Stimulated activated CD8-positive, alpha-beta memory T cell treated with anti-CD3 and anti-CD28 coated beads, Interleukin-12 subunit alpha, Interleukin-12 subunit beta, amount 100 ng/mL, for 24 hours (primary cell): ENCODE measurements around the gene MTHFD2L.

Experiments
- DNase-seq: peaks from one replicate; pipeline ENCODE4 v3.0.0-alpha.2; 2020; ENCODE audit errors: extremely low read depth

The MTHFD2L gene

DNA sequence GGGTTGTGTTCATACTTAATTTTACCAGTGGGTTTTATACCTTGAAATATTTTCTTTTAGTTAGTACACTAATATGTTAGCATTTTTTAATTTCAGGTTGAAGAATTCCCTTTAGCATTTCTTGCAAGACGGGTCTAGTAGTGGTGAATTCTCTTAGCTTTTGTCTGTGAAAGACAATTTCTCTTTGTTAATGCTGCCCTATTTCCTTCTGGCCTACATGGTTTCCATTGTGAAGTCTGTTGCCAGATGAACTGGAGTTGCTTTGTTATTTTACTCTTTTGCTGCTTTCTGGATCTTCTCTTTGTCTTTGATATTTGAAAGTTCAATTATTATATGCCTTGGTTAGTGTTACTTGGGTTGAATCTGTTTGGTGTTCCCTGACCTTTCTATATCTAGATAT is 25.0 kb upstream of the MTHFD2L start:
- no peak for DNase-seq

DNA sequence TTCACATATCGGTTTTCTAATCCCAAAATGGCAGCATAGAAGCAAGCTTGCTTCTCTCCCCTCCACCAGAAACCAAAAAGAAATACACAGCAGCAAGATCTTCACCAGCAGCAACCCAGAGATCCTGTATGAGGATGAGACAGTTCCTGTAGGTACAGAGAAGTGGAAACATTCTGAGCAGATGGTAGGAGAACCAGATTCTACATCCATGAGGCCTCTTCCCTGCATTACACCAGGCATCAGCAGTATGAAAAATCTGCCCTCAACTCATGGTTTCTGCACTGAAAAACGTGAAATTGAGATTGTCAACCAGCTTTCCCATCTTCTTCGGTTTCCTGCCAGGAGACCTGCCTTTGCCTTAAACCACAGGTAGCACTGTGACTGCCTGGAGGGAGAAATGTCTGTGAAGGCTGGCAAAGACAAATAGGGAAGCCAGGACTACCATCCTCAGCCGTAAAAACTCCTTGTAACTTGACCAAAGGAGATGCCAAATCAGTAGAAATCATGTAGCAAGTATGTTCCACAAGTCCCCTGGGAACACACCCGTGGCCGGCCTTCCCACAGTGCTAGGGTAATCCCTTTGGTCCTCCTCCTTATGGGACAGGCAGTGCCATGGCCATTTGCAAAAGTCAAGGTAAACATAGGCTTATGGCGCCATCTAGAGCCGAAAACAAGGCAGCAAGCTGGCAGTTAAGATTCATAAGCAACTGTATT is 24.0 kb upstream of the MTHFD2L start:
- peak; percentile 1 for DNase-seq

DNA sequence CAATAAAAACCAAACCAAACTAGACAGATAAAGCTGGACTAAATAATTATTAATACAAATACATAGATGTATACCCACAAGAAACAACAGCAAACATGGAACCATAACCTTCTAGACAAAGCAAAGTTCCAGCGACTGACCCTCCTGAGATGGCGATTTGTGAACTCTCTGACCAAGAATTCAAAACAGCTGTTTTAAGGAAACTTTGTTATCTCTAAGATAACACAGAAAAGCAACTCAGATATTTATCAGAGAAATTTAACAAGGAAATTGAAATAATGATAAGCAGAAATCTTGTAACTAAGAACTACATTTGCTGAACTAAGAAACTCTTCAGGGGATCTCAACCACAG is 23.4 kb upstream of the MTHFD2L start:
- DNase-seq, result no peak

DNA sequence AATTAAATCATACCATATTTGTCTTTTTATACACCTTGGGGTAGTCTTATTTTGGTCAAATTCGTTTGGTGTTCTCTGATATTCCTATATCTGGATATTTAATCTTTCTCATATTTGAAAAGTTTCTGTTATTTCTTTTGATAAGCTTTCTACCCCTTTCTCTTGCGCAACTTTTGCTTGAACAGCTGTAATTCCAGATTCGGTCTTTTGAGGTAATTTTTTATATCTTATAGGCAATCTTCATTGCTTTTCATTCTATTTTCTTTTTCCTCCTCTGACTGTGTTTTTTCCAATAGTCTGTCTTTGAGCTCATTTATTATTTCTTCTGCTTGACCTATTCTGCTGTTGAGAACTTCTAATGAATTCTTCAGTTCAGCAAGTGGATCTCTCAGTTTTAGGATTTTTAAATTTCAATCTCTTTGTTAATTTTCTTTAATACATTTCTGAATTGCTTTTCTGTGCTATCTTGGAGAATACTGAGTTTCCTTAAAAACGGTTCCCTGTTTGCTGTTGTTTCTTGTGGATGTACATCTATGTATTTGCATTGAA is 11.3 kb upstream of the MTHFD2L start:
- no peak for DNase-seq

DNA sequence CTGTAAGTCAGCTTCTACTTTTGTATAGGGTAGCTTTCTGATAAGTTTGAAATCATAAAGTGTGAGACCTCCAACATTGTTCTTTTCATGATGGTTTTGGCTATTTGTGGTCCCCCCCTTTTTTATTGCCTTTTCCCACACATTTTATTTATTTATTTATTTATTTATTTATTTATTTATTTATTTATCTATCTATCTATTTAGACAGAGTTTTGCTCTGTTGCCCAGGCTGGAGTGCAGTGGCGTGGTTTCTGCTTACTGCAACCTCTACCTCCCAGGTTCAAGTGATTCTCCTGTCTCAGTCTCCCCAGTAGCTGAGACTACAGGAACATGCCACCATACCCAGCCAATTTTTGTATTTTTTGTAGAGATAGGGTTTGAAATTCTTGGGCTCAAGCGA is 9.7 kb upstream of the MTHFD2L start:
- DNase-seq, result no peak

DNA sequence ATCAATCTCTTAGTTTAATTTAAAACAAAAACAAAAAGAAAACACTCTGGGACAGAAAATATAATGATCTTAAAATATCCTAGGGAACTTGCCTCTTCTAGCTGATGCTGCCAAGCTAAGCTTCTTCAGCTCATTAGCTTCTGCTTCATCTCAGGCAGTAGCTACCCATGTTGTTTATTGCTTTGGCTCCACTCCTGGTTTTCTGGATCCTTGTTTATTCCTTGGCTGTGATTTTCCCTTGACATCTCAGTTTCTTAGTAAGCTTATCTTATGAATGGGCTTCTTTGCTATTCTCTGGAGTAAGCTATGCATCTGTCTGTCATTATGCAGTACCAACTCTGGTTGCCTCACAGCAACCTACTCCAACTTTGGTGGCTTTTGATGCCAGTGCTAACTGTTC is 5.1 kb upstream of the MTHFD2L start:
- DNase-seq, result no peak

DNA sequence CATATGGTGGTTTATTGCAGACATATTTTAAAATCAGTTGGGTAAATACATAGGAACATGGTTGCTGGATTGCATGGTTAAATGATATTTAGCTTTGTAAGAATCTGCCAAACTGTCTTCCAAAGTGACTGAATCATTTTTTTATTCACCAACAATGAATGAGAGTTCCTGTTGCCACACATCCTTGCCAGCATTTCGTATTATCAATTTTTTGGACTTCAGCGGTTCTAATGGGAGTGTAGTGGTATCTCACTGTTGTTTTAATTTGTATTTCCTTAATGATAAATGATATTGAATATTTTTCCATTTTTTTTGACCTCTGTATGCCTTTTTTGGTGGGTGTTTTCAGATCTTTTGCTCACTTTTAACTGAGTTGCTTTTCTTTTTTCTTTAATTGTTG is 1.4 kb upstream of the MTHFD2L start:
- no peak for DNase-seq

DNA sequence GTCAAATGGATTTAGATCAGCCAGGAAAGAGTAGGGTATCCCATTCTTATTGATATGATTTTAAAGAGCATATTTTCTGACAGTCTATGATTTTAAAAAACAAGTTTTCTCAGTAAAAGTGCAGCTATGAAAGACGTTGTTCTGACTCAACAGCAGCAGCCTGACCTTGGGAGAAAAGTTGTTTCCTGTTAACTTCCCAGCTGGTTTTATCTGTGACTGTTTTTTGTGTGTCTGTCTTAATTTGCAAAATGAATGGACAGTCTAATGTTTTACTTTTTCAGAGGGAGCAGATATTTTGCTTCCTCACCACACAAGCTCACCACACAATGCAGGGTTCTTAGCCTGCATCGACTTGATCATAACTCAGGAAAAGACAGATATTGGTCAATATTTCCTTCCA is 764 bp upstream of the MTHFD2L start:
- DNase-seq, result no peak

DNA sequence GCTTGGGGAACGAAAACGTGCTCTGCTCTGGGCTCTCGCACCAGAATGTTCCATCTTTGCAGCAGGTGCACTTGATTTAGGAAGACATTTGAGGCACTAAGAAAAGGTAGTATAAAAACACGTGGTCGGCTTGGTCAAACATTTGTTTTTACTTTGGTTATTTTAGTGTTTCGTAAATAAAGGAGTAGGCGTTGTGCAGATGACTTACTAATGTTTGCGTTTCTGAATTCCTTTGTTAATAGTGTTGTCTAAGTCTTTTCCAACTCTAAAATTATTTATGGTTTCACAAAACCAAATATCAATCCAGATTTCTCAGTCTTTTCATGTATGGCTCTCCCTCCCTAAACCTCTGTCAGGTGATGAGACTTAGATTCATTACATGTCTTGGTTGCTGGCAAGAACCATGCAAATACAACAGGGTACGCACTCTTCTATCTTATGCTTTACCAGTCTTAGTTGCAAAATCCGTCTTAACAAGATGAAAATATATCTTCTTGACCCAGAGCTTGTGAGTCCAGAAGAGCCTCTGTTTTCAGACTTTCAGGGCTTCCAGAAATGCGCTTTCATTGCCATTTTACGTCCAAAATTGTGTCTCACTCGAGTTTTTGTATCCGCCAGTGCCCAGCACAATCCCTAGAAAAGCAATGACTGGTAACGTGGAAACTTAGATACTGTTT is 686 bp downstream of the MTHFD2L start:
- no peak for DNase-seq

DNA sequence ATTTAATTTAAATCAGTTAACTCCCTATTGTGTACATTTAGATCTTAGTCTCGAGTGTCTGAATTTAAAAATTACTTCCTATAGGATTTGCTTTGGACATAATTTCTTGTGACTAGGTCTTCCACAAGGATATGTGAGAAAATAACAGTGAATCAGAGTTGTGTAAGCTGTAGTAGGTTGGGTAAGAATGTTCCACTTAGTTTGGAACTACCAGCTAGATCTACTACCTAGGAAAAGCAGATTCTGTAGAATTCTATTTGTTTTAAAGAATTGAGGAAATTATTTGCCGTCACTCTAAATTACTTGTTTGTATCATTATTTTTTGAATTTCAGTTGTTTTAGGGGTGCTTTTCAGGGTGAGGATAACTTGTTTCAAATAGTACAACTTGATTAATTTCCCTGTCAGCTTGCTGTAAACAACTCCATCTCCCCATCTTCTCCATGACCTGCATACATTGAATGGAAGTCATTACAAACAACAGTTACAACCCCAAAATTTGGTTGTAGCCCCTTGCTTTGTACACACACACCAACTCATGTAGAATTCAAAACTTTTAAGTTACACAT is 1.3 kb downstream of the MTHFD2L start:
- no peak for DNase-seq

DNA sequence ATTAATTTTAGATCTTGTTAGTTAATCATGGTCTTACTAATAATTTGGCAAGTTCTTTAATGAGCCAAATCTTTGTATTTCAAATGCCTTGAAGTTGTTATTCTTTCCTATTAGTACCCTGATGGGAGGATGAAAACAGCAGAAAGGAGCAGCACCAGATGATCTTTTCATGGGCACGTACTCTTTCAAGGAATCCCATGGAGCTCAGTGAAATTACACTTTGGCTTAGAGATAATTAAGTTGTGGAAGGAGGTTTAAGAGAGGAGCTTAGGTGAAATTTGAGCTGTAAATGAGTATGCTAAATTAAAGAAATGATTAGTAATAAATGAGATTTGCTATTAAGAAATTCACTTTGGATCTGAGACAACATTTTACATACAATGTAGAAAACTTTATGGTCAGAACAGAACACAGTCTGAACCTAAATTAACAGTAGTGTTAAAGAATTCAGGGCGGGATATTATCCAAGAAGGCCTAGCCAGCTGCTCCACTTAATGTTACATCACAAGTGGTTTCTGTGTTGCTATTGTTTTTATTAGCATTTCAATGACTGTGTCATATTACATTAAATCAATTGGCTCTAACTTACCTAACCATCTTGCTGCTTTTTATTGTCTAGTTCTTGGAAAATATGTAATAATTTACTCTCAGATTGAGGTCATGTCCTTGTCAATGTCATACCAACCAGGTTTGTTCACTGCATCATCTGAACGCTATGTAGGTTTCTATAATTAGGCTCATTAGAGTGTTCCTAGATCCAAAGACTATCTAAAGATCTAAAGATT is 3.9 kb downstream of the MTHFD2L start:
- no peak for DNase-seq

DNA sequence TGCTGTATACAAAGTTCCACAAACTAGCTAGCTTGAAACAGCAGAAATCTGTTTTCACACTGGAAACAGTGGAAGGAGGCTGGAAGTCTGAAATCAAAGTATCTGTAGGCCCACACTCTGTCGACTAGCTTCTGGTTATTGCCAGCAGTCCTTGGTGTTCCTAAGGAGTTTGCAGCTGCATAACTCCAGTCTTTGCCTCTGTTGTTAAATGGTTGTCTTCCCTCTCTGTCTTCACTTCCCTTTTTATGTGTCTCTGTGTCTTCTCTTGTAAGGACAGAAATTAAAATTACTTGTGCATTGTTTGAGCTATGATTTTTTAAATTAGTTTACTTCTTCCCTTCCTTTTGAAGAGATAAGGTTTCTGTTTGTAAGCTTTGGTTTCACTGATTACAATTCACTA is 8.2 kb downstream of the MTHFD2L start:
- DNase-seq, result no peak

DNA sequence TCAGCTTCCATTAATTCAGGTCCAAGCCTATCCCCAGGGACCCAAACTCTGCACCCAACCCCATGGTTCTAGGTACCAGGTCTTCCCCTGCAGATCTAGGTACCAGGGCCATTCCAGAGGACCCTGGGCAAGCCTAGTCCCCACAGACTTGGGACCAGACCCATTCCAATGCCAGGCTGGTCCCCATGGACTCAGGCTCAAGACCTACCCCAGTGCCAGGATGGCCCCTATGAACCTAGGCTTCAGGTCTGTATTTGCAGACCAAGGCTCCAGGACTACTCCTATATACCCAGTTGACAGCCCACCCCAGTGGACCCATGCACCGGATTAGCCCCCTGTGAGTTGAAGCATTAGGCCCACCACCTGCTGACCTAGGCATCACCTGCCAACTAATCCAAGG is 8.9 kb downstream of the MTHFD2L start:
- DNase-seq, result no peak

DNA sequence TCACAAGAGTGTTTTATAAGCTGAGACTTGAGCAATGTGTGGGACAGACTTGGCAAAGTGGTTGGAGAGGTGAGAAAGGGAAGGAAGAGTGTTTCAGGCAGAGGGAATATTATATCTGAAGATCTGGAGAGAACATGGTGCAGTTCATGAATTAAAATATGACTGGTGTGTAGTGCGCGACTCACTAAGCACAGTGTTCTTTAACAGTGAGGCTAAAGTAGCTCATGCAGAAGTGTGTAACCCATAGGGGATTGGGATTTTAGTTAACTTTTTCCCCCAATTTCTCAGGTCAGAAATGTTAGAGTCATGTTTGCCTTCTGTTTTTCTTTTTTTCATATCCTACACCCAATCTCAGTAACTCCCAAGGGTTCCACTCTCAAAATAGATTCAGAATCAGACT is 9.7 kb downstream of the MTHFD2L start:
- no peak for DNase-seq

DNA sequence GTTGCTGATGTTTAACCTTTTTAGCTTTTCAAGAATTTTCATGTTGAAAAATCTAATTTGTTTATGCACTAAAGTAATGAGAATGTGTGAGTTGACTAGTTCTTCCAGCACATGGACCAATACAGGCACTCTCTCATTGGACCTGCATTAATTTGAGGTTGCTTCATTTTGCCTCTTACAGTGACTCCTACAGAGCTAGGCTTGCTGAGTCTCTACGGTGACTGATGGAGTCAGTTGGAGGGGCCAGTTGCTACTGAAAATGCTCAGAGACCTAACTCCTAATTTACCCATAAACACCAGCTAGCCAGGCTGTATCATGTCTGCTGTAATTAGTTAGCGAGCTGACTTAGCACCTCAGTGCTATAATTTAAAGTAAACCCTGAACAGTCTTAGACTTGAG is 10.9 kb downstream of the MTHFD2L start:
- DNase-seq, result no peak

DNA sequence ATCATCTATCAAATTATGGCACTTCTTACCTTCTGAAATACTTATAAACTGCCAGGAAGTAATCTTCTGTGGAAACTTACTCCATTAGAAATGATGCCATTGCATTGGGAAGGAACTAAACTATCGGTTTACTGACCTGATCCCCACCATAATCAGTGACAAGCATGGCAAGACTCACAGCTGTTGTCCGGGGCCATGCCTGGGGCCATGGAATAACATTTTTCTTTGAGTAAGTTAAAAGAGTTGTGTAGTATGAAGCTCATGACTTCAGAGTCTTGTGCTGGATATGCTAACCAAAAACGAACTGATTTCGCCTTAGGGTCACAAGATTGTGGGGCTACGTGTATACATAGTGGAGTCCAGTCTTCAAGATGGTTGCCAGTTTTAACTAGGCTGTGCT is 15.4 kb downstream of the MTHFD2L start:
- DNase-seq, result no peak

DNA sequence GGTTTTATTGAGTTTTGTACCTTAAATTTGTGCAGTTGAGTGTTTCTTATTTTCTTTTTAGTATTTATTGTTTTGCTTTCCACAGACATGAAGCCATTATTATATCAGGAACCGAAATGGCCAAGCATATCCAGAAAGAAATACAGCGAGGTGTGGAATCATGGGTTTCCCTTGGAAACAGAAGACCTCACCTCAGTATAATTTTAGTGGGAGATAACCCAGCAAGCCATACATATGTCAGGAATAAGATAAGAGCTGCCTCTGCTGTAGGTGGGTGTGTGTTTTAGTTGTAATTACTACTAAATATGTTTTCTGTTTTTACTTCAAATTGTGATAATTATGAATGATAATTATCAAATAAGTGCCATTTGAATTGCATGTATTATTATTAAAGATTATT is 16.5 kb downstream of the MTHFD2L start:
- no peak for DNase-seq

DNA sequence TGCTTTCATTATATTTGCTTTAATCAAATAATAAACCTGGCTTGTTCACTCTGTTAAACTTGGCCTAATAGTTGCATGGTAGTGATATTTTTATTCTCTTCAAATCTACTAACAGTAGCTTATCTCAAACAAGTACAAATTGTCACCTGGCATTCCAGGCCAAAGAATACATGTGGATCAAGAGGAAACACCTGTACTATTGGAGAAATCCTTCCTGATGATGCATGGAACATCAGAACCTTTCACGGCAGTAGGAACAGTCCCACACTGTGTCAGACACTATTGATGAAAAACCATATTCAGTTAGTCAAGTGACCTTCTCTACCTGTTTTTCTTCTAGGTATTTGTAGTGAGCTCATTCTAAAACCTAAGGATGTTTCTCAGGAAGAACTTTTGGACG is 17.0 kb downstream of the MTHFD2L start:
- no peak for DNase-seq

DNA sequence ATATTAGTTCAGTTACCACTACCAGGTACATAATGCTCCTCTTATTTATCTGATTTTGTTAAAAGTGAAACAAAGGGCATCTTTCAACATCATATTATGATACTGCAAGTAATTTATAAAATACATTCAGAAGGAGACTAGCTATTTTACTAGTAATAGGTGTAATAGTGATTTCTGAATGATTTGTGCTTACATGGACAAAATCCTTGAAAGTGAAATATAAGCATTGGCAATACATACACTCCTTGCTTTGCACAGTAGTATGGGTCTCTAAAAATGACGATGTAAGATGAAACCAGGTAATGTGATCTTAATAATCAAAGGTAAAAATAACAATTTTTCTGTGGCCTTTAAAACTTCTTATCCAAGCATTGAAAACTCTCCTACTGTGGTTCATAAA is 17.5 kb downstream of the MTHFD2L start:
- DNase-seq, result no peak

DNA sequence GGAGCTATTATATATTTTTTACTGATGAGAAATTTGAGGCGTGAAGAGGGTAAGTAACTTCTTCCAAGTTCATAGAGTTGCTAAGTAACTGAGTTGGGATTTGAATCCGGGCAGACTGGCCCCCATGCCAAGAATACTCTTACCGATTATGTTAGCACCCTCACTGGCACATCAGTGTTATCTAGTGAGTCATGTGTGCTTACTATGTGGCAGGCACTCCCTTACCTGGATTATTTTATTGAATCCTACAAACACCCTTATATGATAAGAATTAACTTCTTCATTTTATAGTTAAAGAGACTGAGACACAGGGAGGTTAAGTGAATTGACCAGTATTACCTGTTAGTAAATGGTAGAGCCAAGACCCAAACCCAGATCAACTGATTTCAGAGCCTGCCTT is 20.9 kb downstream of the MTHFD2L start:
- no peak for DNase-seq

DNA sequence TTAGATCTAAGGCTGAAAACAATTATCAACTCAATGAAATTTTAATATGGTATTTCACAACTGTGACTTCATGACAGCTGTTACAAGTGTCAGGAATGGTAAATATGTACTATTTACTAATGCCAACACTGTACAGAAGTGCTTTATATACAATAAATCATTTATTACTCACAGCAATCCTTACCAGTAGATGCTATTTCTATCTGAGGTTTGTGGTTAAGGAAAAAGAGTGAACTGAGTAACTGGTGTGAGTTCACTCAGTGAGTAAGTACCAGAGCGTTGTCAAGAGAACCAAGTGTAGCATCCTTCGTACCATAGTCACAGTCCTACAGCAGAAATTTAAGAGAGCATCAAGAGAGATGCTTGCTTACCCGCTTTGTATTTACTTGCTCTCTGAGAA is 23.3 kb downstream of the MTHFD2L start:
- no peak for DNase-seq

DNA sequence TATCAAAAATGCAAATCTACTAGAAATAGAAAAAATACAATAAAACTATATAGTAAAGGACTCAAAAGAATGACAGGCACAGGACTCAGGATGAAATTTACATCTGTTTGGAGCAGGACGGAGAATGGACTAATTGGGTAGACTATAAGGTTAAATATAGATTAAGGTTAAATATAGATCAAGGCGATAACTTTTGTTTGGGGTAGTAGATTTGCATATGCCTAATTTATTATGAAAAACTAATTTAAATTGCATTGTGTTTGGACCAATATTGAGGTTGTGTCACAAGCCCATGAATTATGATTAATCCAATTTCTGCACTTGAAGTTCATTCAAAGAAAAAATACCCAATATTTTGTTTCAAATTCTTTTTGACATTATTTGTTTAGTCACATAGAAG is 31.0 kb downstream of the MTHFD2L start:
- no peak for DNase-seq
